ENCODE results near the gene COL13A1.

DNA sequence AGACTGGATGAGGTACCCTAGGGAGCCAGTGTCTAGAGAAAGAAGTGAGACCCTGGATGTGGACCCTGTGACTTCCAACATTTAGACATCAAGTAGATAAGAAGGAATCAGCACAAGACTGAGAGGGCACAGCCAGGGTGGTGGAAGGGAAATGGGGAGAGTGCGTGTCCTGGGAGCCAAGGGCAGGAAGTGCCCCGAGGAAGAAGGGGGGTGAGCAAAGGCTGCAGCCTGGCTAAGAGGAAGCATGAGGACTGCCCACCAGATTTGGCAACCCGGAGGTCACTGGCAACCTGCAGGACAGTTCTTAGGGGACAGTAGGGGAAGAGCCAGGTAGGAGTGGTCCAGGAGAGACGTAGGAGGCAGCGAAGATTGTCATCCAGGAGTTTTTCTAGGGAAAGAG is 14.8 kb downstream of the COL13A1 start:
- TF ChIP-seq PATZ1 (CRISPR knock-in tag; IDR thresholded peaks at IDR 0.05; ENCODE audit: borderline replicate concordance) (no peak), ZFP30 (CRISPR knock-in tag; IDR thresholded peaks at IDR 0.05) (no peak), ZFP3 (CRISPR knock-in tag; IDR thresholded peaks at IDR 0.05) (no peak), ZNF70 (CRISPR knock-in tag; IDR thresholded peaks at IDR 0.05) (no peak), ZNF8 (CRISPR knock-in tag; IDR thresholded peaks at IDR 0.05) (no peak)

Data from SK-N-SH treated with all-trans-retinoic acid at 6 μM for 48 hours (cell line).